KMS-11 (cell line): ENCODE data around the gene ULK2.

Experiments used
- H2AFZ ChIP-seq: fragments of 200-600 bp; sonication (generic); 2 replicates; pipeline ENCODE4 v1.6.1; 2016; ENCODE audit warnings: antibody characterized with exemption, mixed run types, low read depth
- H3K27ac ChIP-seq: fragments of 200-600 bp; sonication (generic); 2 replicates; pipeline ENCODE4 v1.6.1; 2016; ENCODE audit warnings: mild to moderate bottlenecking, mixed run types
- H3K27me3 ChIP-seq: fragments of 200-600 bp; sonication (generic); 2 replicates; pipeline ENCODE4 v1.6.1; 2017; ENCODE audit warnings: mild to moderate bottlenecking, low read depth, mixed run types, moderate library complexity; ENCODE audit not compliant: insufficient read depth
- H3K36me3 ChIP-seq: fragments of 200-600 bp; sonication (generic); 2 replicates; pipeline ENCODE4 v1.6.1; 2017; ENCODE audit warnings: mild to moderate bottlenecking, mixed run types; ENCODE audit not compliant: insufficient read depth
- H3K4me1 ChIP-seq: fragments of 200-600 bp; sonication (generic); 2 replicates; pipeline ENCODE4 v1.6.1; 2016; ENCODE audit warnings: mild to moderate bottlenecking, low read depth, mixed run types; ENCODE audit not compliant: poor library complexity, severe bottlenecking
- H3K4me2 ChIP-seq: fragments of 200-600 bp; sonication (generic); 2 replicates; pipeline ENCODE4 v1.7.0; 2016; ENCODE audit warnings: mild to moderate bottlenecking, mixed run types
- H3K4me3 ChIP-seq: fragments of 200-600 bp; sonication (generic); IDR thresholded peaks from 2 replicates; pipeline ENCODE4 v1.6.1; 2017; ENCODE audit warnings: low read depth, low read length, mixed read lengths; ENCODE audit not compliant: insufficient read depth
- H3K79me2 ChIP-seq: fragments of 200-600 bp; sonication (generic); 2 replicates; pipeline ENCODE4 v1.6.1; 2016; ENCODE audit warnings: low read depth, mixed run types; ENCODE audit not compliant: insufficient read depth
- H3K9ac ChIP-seq: fragments of 200-600 bp; sonication (generic); 2 replicates; pipeline ENCODE4 v1.6.1; 2016; ENCODE audit warnings: mild to moderate bottlenecking, mixed run types
- H4K20me1 ChIP-seq: fragments of 200-600 bp; sonication (generic); 2 replicates; pipeline ENCODE4 v1.6.1; 2016; ENCODE audit warnings: mild to moderate bottlenecking, mixed run types; ENCODE audit not compliant: insufficient read depth
- TF ChIP-seq, protein P1 (sequence below): fragments of 200-600 bp; sonication (generic); conservative IDR thresholded peaks from 2 replicates; pipeline ENCODE4 v1.6.1; 2017; ENCODE audit warnings: low read depth, mild to moderate bottlenecking, antibody characterized with exemption, low read length, moderate library complexity, mixed read lengths

ULK2 gene

DNA sequence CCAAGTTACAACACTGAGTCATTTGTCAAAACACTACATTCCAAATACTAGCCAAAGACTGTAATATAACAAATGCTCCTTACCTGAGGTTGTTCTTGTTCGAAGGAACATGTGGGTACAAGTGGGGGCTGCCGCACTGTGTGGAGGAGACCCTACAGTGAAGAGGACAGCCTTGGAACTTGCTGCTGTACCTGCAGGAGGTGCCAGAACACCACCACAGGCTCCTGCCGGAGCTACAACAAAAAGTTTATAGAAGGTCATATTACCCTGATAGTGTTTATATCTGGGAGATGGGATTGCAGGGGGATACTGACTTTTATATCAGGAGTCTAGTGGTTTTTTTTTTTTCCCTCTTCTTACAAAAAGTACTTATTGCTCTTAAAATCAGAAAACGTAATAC is 81.9 kb downstream of the ULK2 start:
- no peak overlapping the region for H2AFZ ChIP-seq
- H3K36me3 ChIP-seq, result no peaks in the 10 kb centered on the region
- H3K27ac ChIP-seq, result no peak overlapping the region
- H3K9ac ChIP-seq, result no peak overlapping the region
- H3K4me1 ChIP-seq, result no peaks in the 10 kb centered on the region
- no peaks in the 10 kb centered on the region for H3K79me2 ChIP-seq
- TF ChIP-seq, protein P1, sequence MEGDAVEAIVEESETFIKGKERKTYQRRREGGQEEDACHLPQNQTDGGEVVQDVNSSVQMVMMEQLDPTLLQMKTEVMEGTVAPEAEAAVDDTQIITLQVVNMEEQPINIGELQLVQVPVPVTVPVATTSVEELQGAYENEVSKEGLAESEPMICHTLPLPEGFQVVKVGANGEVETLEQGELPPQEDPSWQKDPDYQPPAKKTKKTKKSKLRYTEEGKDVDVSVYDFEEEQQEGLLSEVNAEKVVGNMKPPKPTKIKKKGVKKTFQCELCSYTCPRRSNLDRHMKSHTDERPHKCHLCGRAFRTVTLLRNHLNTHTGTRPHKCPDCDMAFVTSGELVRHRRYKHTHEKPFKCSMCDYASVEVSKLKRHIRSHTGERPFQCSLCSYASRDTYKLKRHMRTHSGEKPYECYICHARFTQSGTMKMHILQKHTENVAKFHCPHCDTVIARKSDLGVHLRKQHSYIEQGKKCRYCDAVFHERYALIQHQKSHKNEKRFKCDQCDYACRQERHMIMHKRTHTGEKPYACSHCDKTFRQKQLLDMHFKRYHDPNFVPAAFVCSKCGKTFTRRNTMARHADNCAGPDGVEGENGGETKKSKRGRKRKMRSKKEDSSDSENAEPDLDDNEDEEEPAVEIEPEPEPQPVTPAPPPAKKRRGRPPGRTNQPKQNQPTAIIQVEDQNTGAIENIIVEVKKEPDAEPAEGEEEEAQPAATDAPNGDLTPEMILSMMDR, result no peak
- H3K4me3 ChIP-seq, result no peak overlapping the region
- no peaks in the 10 kb centered on the region for H3K27me3 ChIP-seq
- H3K4me2 ChIP-seq, result no peak overlapping the region
- no peaks in the 10 kb centered on the region for H4K20me1 ChIP-seq

DNA sequence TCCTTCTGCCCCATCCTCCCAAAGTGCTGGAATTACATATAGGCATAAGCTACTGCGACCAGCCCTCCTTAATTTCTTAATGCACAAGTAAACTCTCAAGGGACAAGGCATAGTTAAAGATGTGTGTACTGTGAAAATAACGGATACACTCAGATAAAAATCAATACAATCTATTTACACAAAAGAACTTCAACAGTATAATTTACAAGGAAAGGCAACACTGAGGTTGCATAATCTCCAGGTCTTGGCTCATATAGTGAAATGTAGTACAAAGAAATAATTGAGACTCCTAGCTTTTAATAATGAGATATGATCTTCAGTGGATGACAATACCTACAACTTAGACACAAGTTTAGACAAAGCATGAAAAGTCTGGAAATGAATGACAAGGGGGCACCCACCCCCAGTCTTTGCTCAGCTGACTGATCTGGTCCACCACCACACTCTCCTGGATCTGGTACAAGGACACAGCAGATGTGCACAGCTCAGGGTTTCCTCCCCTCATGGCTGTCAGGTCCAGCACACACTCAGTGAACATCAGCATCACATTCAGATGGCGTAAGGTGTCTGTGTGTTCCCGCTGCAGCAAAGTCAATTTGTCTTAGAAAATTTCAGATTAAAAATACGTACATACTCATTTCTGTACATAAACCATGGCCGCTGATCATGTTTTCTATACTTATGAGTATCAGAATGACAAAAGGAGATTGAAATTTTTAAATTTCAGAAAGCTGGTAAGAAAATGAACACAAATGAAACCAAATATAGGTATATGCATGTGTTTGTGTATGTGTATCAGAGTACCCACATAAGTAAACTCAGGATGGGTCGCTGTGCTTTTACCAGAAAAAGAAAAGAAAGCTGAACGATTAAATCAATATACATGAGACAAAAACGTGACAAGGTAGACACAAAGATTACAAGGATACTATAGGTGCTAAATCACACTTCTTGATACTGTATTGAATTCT is 86.0 kb downstream of the ULK2 start:
- H3K79me2 ChIP-seq, result no peaks in the 10 kb centered on the region
- H4K20me1 ChIP-seq, result no peaks in the 10 kb centered on the region
- no peak overlapping the region for H3K4me3 ChIP-seq
- no peaks in the 10 kb centered on the region for H3K36me3 ChIP-seq
- no peak overlapping the region for H3K27ac ChIP-seq
- no peak overlapping the region for H3K9ac ChIP-seq
- TF ChIP-seq, protein P1, result no peak
- H3K27me3 ChIP-seq, result no peaks in the 10 kb centered on the region
- H2AFZ ChIP-seq, result no peak overlapping the region
- no peak overlapping the region for H3K4me2 ChIP-seq
- no peaks in the 10 kb centered on the region for H3K4me1 ChIP-seq

DNA sequence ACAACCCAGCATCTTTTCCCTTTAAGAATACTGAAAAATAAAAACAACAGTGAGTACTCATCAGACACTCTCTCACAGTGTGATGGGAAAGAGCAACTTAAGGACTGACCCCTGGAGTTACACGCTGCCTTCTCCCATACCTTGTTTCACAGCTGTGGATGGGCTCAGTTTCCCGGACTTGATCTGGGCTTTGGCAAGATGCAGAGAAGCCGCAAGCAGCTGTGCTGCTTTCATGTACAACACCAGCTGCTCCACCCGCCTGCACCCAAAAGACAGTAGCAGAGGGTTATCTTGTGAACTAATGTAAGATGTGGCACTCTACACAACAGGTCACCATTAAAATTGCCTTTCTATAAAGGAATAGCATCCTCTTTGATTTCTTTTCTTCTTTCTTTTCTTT is 86.9 kb downstream of the ULK2 start:
- H2AFZ ChIP-seq, result no peak overlapping the region
- no peaks in the 10 kb centered on the region for H3K27me3 ChIP-seq
- H4K20me1 ChIP-seq, result no peaks in the 10 kb centered on the region
- no peak overlapping the region for H3K4me3 ChIP-seq
- no peak overlapping the region for H3K4me2 ChIP-seq
- no peaks in the 10 kb centered on the region for H3K79me2 ChIP-seq
- TF ChIP-seq, protein P1, result no peak
- no peak overlapping the region for H3K9ac ChIP-seq
- no peaks in the 10 kb centered on the region for H3K36me3 ChIP-seq
- no peak overlapping the region for H3K27ac ChIP-seq
- no peaks in the 10 kb centered on the region for H3K4me1 ChIP-seq

DNA sequence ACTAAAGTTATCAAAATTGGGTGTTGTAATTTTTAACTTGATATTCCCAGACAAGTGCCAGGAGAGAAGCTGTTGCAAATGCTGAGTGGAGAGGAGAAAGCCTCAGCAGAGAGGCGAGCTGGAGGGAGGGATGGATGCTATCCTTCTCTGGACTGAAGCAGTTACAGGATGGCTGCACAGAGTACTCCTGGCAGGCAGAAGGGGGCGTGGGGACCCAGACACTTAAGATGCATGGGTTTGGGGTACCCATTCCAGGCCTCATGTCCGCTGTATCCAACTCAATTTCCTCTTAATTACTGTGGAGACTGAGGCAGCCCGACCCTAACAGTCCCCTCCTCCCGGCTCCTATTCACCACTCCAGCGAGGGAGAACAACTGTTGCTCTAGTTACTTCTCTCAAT is 94.2 kb downstream of the ULK2 start:
- no peaks in the 10 kb centered on the region for H3K79me2 ChIP-seq
- H2AFZ ChIP-seq, result no peak overlapping the region
- H3K4me2 ChIP-seq, result no peak overlapping the region
- H3K4me1 ChIP-seq, result no peaks in the 10 kb centered on the region
- no peaks in the 10 kb centered on the region for H4K20me1 ChIP-seq
- H3K27ac ChIP-seq, result no peak overlapping the region
- no peaks in the 10 kb centered on the region for H3K36me3 ChIP-seq
- H3K4me3 ChIP-seq, result no peak overlapping the region
- H3K9ac ChIP-seq, result no peak overlapping the region
- TF ChIP-seq, protein P1, result no peak
- H3K27me3 ChIP-seq, result no peaks in the 10 kb centered on the region
